HEK293 (cell line): ENCODE measurements around the gene CHRD.

Source experiments
- CTCF ChIA-PET: fragments of 350-600 bp; formaldehyde crosslinking; extraction: SDS; loops from one replicate; lab custom pipeline; 2021; ENCODE audit warnings: antibody characterized with exemption; lab: Yijun Ruan, JAX
- POLR2A ChIA-PET: fragments of 300-600 bp; formaldehyde crosslinking; extraction: SDS; loops from one replicate; lab custom pipeline; 2020; ENCODE audit warnings: antibody characterized with exemption, inconsistent platforms; lab: Yijun Ruan, JAX
- H3K27ac ChIP-seq: fragments of 200-500 bp; sonication (Bioruptor generic); 2 replicates; pipeline ENCODE4 v1.5.1; 2014; ENCODE audit warnings: low read depth, low read length, control low read depth, inconsistent platforms; ENCODE audit errors: extremely low read depth
- H3K36me3 ChIP-seq, 2 experiments: fragments of 200-500 bp in 1 of 2; sonication (Bioruptor generic) in 1 of 2; 1 replicate in 1 of 2; 2 replicates in 1 of 2; pipeline ENCODE4 v1.5.1; 2014 to 2017; ENCODE audit warnings: inconsistent platforms in 2 of 2, low read length in 2 of 2; ENCODE audit not compliant: control insufficient read depth in 2 of 2, insufficient read depth in 1 of 2
- H3K4me1 ChIP-seq: fragments of 200-500 bp; sonication (Bioruptor generic); 2 replicates; pipeline ENCODE4 v1.5.1; 2014; ENCODE audit warnings: mild to moderate bottlenecking, low read length, inconsistent platforms; ENCODE audit not compliant: control insufficient read depth, insufficient read depth
- H3K4me3 ChIP-seq: 2 replicates; pipeline ENCODE4 v1.5.1; 2011; ENCODE audit warnings: low read depth, mild to moderate bottlenecking, control low read depth, low read length, moderate library complexity
- H3K9me3 ChIP-seq: fragments of 200-500 bp; sonication (Bioruptor generic); 2 replicates; pipeline ENCODE4 v1.5.1; 2014; ENCODE audit warnings: low read depth, low read length, inconsistent platforms; ENCODE audit not compliant: control insufficient read depth, insufficient read depth
- EGR2 ChIP-seq: fragments of 450-650 bp; formaldehyde crosslinking; IDR thresholded peaks from 2 replicates; pipeline ENCODE4 v1.5.1; 2016; ENCODE audit warnings: low read depth, missing biosample characterization, missing genetic modification characterization
- FEZF1 ChIP-seq: fragments of 450-650 bp; formaldehyde crosslinking; IDR thresholded peaks from 2 replicates; pipeline ENCODE4 v1.5.1; 2016; ENCODE audit warnings: missing biosample characterization, missing genetic modification characterization
- GLIS2 ChIP-seq: fragments of 450-650 bp; formaldehyde crosslinking; IDR thresholded peaks from 2 replicates; pipeline ENCODE4 v1.5.1; 2016; ENCODE audit warnings: missing biosample characterization, missing genetic modification characterization
- HIC1 ChIP-seq: fragments of 450-650 bp; formaldehyde crosslinking; IDR thresholded peaks from 2 replicates; pipeline ENCODE4 v1.5.1; 2016; ENCODE audit warnings: missing biosample characterization, missing genetic modification characterization
- KLF10 ChIP-seq: fragments of 450-650 bp; IDR thresholded peaks from 2 replicates; pipeline ENCODE4 v1.5.1; 2018; ENCODE audit warnings: missing biosample characterization, mild to moderate bottlenecking, missing genetic modification characterization
- KLF7 ChIP-seq: fragments of 450-650 bp; formaldehyde crosslinking; IDR thresholded peaks from 2 replicates; pipeline ENCODE4 v1.5.1; 2016; ENCODE audit warnings: missing biosample characterization, missing genetic modification characterization, borderline replicate concordance
- KLF9 ChIP-seq: fragments of 450-650 bp; formaldehyde crosslinking; IDR thresholded peaks from 2 replicates; pipeline ENCODE4 v1.5.1; 2016; ENCODE audit warnings: missing biosample characterization, missing genetic modification characterization, low read depth
- PRDM4 ChIP-seq: fragments of 450-650 bp; formaldehyde crosslinking; IDR thresholded peaks from 2 replicates; pipeline ENCODE4 v1.5.1; 2017; ENCODE audit warnings: missing biosample characterization, missing genetic modification characterization
- SCRT1 ChIP-seq: fragments of 450-650 bp; formaldehyde crosslinking; IDR thresholded peaks from 2 replicates; pipeline ENCODE4 v1.5.1; 2016; ENCODE audit warnings: missing biosample characterization, missing genetic modification characterization, borderline replicate concordance
- SP2 ChIP-seq: fragments of 450-650 bp; formaldehyde crosslinking; IDR thresholded peaks from 2 replicates; pipeline ENCODE4 v1.5.1; 2016; ENCODE audit warnings: missing biosample characterization, missing genetic modification characterization
- ZBTB20 ChIP-seq: fragments of 450-650 bp; formaldehyde crosslinking; IDR thresholded peaks from 2 replicates; pipeline ENCODE4 v1.5.1; 2016; ENCODE audit warnings: missing biosample characterization, missing genetic modification characterization
- ZBTB21 ChIP-seq: fragments of 450-650 bp; formaldehyde crosslinking; IDR thresholded peaks from 2 replicates; pipeline ENCODE4 v1.5.1; 2017; ENCODE audit warnings: missing biosample characterization, missing genetic modification characterization
- ZBTB26 ChIP-seq: fragments of 450-650 bp; formaldehyde crosslinking; optimal IDR thresholded peaks from 2 replicates; pipeline ENCODE3; 2016; ENCODE audit warnings: missing biosample characterization, mild to moderate bottlenecking, missing genetic modification characterization
- ZBTB7A ChIP-seq: fragments of 450-650 bp; formaldehyde crosslinking; IDR thresholded peaks from 2 replicates; pipeline ENCODE4 v1.5.1; 2016; ENCODE audit warnings: low read depth, missing biosample characterization, missing genetic modification characterization
- ZIC2 ChIP-seq: fragments of 450-650 bp; formaldehyde crosslinking; IDR thresholded peaks from 2 replicates; pipeline ENCODE4 v1.5.1; 2016; ENCODE audit warnings: missing biosample characterization, missing genetic modification characterization
- ZNF132 ChIP-seq: fragments of 450-650 bp; formaldehyde crosslinking; IDR thresholded peaks from 2 replicates; pipeline ENCODE4 v1.5.1; 2017; ENCODE audit warnings: missing biosample characterization, missing genetic modification characterization, borderline replicate concordance
- ZNF2 ChIP-seq: fragments of 450-650 bp; formaldehyde crosslinking; IDR thresholded peaks from 2 replicates; pipeline ENCODE4 v1.5.1; 2016; ENCODE audit warnings: missing biosample characterization, missing genetic modification characterization
- ZNF202 ChIP-seq: fragments of 450-650 bp; formaldehyde crosslinking; IDR thresholded peaks from 2 replicates; pipeline ENCODE4 v1.5.1; 2016; ENCODE audit warnings: missing biosample characterization, missing genetic modification characterization, borderline replicate concordance
- ZNF302 ChIP-seq: fragments of 450-650 bp; formaldehyde crosslinking; IDR thresholded peaks from 2 replicates; pipeline ENCODE4 v1.5.1; 2016; ENCODE audit warnings: missing biosample characterization, missing genetic modification characterization, low read depth
- ZNF335 ChIP-seq: fragments of 450-650 bp; formaldehyde crosslinking; conservative IDR thresholded peaks from 2 replicates; pipeline ENCODE4 v1.5.1; 2016; ENCODE audit warnings: missing biosample characterization, missing genetic modification characterization
- ZNF350 ChIP-seq: fragments of 450-650 bp; formaldehyde crosslinking; IDR thresholded peaks from 2 replicates; pipeline ENCODE4 v1.5.0; 2017; ENCODE audit warnings: missing biosample characterization, mild to moderate bottlenecking, missing genetic modification characterization
- ZNF394 ChIP-seq: fragments of 450-650 bp; formaldehyde crosslinking; IDR thresholded peaks from 2 replicates; pipeline ENCODE4 v1.5.1; 2016; ENCODE audit warnings: missing biosample characterization, missing genetic modification characterization, mild to moderate bottlenecking, moderate library complexity, borderline replicate concordance
- ZNF404 ChIP-seq: fragments of 450-650 bp; formaldehyde crosslinking; IDR thresholded peaks from 2 replicates; pipeline ENCODE4 v1.5.1; 2017; ENCODE audit warnings: missing biosample characterization, missing genetic modification characterization
- ZNF473 ChIP-seq: fragments of 450-650 bp; formaldehyde crosslinking; IDR thresholded peaks from 2 replicates; pipeline ENCODE4 v1.5.1; 2017; ENCODE audit warnings: missing biosample characterization, missing genetic modification characterization
- ZNF521 ChIP-seq: fragments of 450-650 bp; formaldehyde crosslinking; IDR thresholded peaks from 2 replicates; pipeline ENCODE4 v1.5.1; 2017; ENCODE audit warnings: missing biosample characterization, mild to moderate bottlenecking, missing genetic modification characterization
- ZNF530 ChIP-seq: fragments of 450-650 bp; formaldehyde crosslinking; IDR thresholded peaks from 2 replicates; pipeline ENCODE4 v1.5.1; 2016; ENCODE audit warnings: low read depth, missing biosample characterization, missing genetic modification characterization
- ZNF548 ChIP-seq: fragments of 450-650 bp; formaldehyde crosslinking; IDR thresholded peaks from 2 replicates; pipeline ENCODE4 v1.5.1; 2016; ENCODE audit warnings: missing biosample characterization, missing genetic modification characterization
- ZNF549 ChIP-seq: fragments of 450-650 bp; IDR thresholded peaks from 2 replicates; pipeline ENCODE4 v1.5.1; 2018; ENCODE audit warnings: missing biosample characterization, missing genetic modification characterization, mild to moderate bottlenecking, inconsistent platforms, moderate library complexity
- ZNF555 ChIP-seq: fragments of 450-650 bp; formaldehyde crosslinking; conservative IDR thresholded peaks from 2 replicates; pipeline ENCODE4 v1.5.1; 2017; ENCODE audit warnings: missing biosample characterization, mild to moderate bottlenecking, missing genetic modification characterization, inconsistent platforms
- ZNF558 ChIP-seq: fragments of 450-650 bp; formaldehyde crosslinking; IDR thresholded peaks from 2 replicates; pipeline ENCODE4 v1.5.1; 2016; ENCODE audit warnings: missing biosample characterization, missing genetic modification characterization
- ZNF623 ChIP-seq: fragments of 450-650 bp; formaldehyde crosslinking; IDR thresholded peaks from 2 replicates; pipeline ENCODE4 v1.5.1; 2016; ENCODE audit warnings: missing biosample characterization, missing genetic modification characterization
- ZSCAN18 ChIP-seq: fragments of 450-650 bp; formaldehyde crosslinking; IDR thresholded peaks from 2 replicates; pipeline ENCODE4 v1.5.1; 2016; ENCODE audit warnings: missing biosample characterization, missing genetic modification characterization

Gene CHRD

GRCh38 chr3:184361532-184361931, 18.3 kb upstream of the CHRD start, which contains the start of the genes CLCN2 and POLR2H (continued):
- TF ChIP-seq GLIS2 (tag by site-specific recombination) (peak; percentile 40; the same call in 1 of the 2 replicates), ZNF558 (tag by site-specific recombination) (no peak), ZNF394 (tag by site-specific recombination) (no peak), ZNF530 (tag by site-specific recombination) (no peak), ZNF404 (tag by site-specific recombination) (no peak), ZNF350 (tag by site-specific recombination) (no peak), ZNF302 (tag by site-specific recombination) (no peak), ZNF623 (tag by site-specific recombination) (no peak), ZNF549 (tag by site-specific recombination) (no peak), PRDM4 (no peak), ZNF521 (tag by site-specific recombination) (no peak), FEZF1 (tag by site-specific recombination) (no peak), ZNF555 (tag by site-specific recombination) (no peak), ZBTB21 (tag by site-specific recombination) (no peak), ZNF2 (tag by site-specific recombination) (no peak), KLF7 (tag by site-specific recombination) (no peak), ZNF548 (no peak), SCRT1 (tag by site-specific recombination) (no peak), ZNF473 (tag by site-specific recombination) (no peak), ZSCAN18 (tag by site-specific recombination) (no peak), ZNF202 (tag by site-specific recombination) (no peak), KLF10 (tag by site-specific recombination) (peak; percentile 69; the same call in 1 of the 2 replicates), ZNF335 (tag by site-specific recombination) (no peak), ZNF132 (tag by site-specific recombination) (no peak), ZIC2 (no peak)
- TF ChIP-seq, all 188 proteins: peak for 9

GRCh38 chr3:184361932-184362667, 17.8 kb upstream of the CHRD start:
- Histone ChIP-seq H3K36me3 (peaks cover 7 to 44% of the 10 kb centered on the region in 2 experiments; a peak in 2 of 3 replicates), H3K9me3 (no peaks in the 10 kb centered on the region), H3K27ac (peak overlapping the region; percentile 88), H3K4me1 (no peaks in the 10 kb centered on the region), H3K4me3 (peak overlapping the region; percentile 84)
- ChIA-PET POLR2A (interaction anchor here (0.6 to 2.7 kb wide), 8 partner anchors 8 to 899 kb away, joined by 3 to 9 read pairs (median 4); no protein-coding TSS in a partner anchor), CTCF (interaction anchor here (1.0 to 3.3 kb wide), 2 partner anchors 10 to 16 kb away, joined by 4 to 13 read pairs; no protein-coding TSS in a partner anchor)
- TF ChIP-seq KLF9 (tag by site-specific recombination), result peak; percentile 88
- TF ChIP-seq SP2 (tag by site-specific recombination), result peak; percentile 70
- TF ChIP-seq EGR2, result peak; percentile 69
- TF ChIP-seq HIC1 (tag by site-specific recombination), result peak; percentile 96
- peak; percentile 20 for TF ChIP-seq ZBTB26 (tag by site-specific recombination)
- peak; percentile 59 for TF ChIP-seq ZBTB20 (tag by site-specific recombination)
- TF ChIP-seq ZBTB7A (tag by site-specific recombination), result peak; percentile 35; the same call in 1 of the 2 replicates
